Lung microvascular endothelial cell (primary cell): Measurements from ENCODE around the gene EGR4. TPM values are rescaled to one million over a fixed set of nuclear protein-coding genes. Genes with fewer than 3 reads are reported as not detected.

ENCODE experiments used
- DNase-seq, 2 donors: peaks; one replicate each; pipeline versions ENCODE4 v3.0.0 to v3.0.0-alpha.2; 2010; ENCODE audit warnings: low read depth in 2 of 2
- total RNA-seq: library from RNA; depleted of rRNA; stranded (reverse); fragments of >200 nt; gene quantifications from 2 replicates; pipeline ENCODE4 v1.2.1, GENCODE V29; 2014

Gene EGR4
- total RNA-seq, 1 donor from 2014 or later: under 0.01 TPM

- DNase-seq: no peak
Observed at GRCh38 chr2:73250872-73251846, 42.2 kb downstream of the EGR4 start.

GRCh38 chr2:73249636-73250035 is 43.7 kb downstream of the EGR4 start:
- DNase-seq: no peak

GRCh38 chr2:73246850-73247249 is 46.5 kb downstream of the EGR4 start:
- no peak for DNase-seq

GRCh38 chr2:73244580-73244979 is 48.8 kb downstream of the EGR4 start:
- DNase-seq: no peak

- DNase-seq: peak; percentile 32 to 41
Observed at GRCh38 chr2:73243884-73244570, 49.3 kb downstream of the EGR4 start.

Other genes with a start within 250 kb of the EGR4 start
- gene SFXN5, start 221.8 kb downstream of the EGR4 start, total RNA-seq: 8.1 and 8.9 TPM in 2 replicates
- 38.4 and 62.5 TPM in 2 replicates for gene RAB11FIP5, start 180.6 kb downstream of the EGR4 start, total RNA-seq
- not detected in 2 replicates for gene NOTO, start 91.0 kb downstream of the EGR4 start, total RNA-seq
- gene SMYD5, start 79.3 kb downstream of the EGR4 start, total RNA-seq: 9.4 and 11.1 TPM in 2 replicates
- gene PRADC1, start 60.3 kb downstream of the EGR4 start, total RNA-seq: 19.2 and 24.4 TPM in 2 replicates
- gene CCT7, start 59.2 kb downstream of the EGR4 start, total RNA-seq: 318 and 353 TPM in 2 replicates
- under 0.01 and 0.22 TPM in 2 replicates for gene FBXO41, start 9.1 kb downstream of the EGR4 start, total RNA-seq
- gene ALMS1, start 92.3 kb upstream of the EGR4 start, total RNA-seq: 3.7 and 5.2 TPM in 2 replicates